Psoas muscle (tissue), 8 donors: ENCODE measurements around the gene PLGRKT. TPM values are rescaled to one million over a fixed set of nuclear protein-coding genes. Genes with fewer than 3 reads are reported as not detected.

Source experiments
- ATAC-seq, 4 donors: fragments of 200-7000 bp; cut with Tn5 transposase; one replicate each; pipeline ENCODE4 v1.9.1; 2020; ENCODE audit warnings: moderate library complexity in 3 of 4, mild to moderate bottlenecking in 2 of 4
- DNase-seq, 2 donors: peaks; one replicate each; pipeline ENCODE4 v3.0.0-alpha.2; 2020
- H3K27ac ChIP-seq: fragments of 200-600 bp; one replicate; pipeline ENCODE4 v1.8.0; 2022
- H3K27me3 ChIP-seq, 3 donors: fragments of 200-600 bp in 1 of 3; one replicate each; pipeline versions ENCODE4 v1.6.1 to v1.8.0; 2013 to 2022; ENCODE audit warnings: low read length in 2 of 3, mild to moderate bottlenecking in 2 of 3, moderate library complexity in 1 of 3; ENCODE audit not compliant: insufficient read depth in 3 of 3
- H3K36me3 ChIP-seq, 2 donors: fragments of 200-600 bp in 1 of 2; one replicate each; pipeline versions ENCODE4 v1.6.1 to v1.8.0; 2013 to 2022; ENCODE audit warnings: low read depth in 1 of 2, mild to moderate bottlenecking in 1 of 2, moderate library complexity in 1 of 2; ENCODE audit not compliant: insufficient read depth in 1 of 2
- H3K4me1 ChIP-seq: fragments of 200-600 bp; one replicate; pipeline ENCODE4 v1.8.0; 2022
- H3K4me3 ChIP-seq: fragments of 200-600 bp; one replicate; pipeline ENCODE4 v1.8.0; 2022; ENCODE audit warnings: mild to moderate bottlenecking
- H3K9me3 ChIP-seq: fragments of 200-600 bp; one replicate; pipeline ENCODE4 v1.8.0; 2022
- CTCF ChIP-seq: fragments of 200-600 bp; IDR thresholded peaks from one replicate; pipeline ENCODE4 v1.8.0; 2022; ENCODE audit warnings: antibody characterized with exemption
- WGBS, 3 donors: extraction: QIAGEN DNeasy Blood & Tissue Kit; methylation state at CpG; one replicate each; pipeline versions ENCODE4 v1.1.6 to v1.1.7; 2013; 5-methylcytosine and 5-hydroxymethylcytosine counted together
- intact Hi-C, 2 donors: fragments of 100-400 bp; cut with DNase I; formaldehyde crosslinking; loops; one replicate each; pipeline versions ENCODE4 v1.11.0 to v1.14.2; 2022
- polyA plus RNA-seq, 3 donors: library from polyadenylated mRNA; stranded (reverse); fragments of 200-250 nt; gene quantifications; one replicate each; pipeline ENCODE4 v1.2.3, GENCODE V29; 2013
- total RNA-seq, 4 donors: library from RNA; stranded (reverse); fragmentation: NEBNext Ultra II Directional in 2 of 4; extraction: Animal tissue kit (Norgen Biotek cat#: 25700) in 2 of 4; gene quantifications; one replicate each; pipeline versions ENCODE4 v1.2.1 to v1.2.4, GENCODE V29; 2021 to 2023
- donor health status: healthy with polysubstance abuse.
- donor health status: DM: no; HTN: no; CAD: no; lungs with moderate emphysema.
- donor health status: Bipolar disorder and iron deficiency.
- donor health status: healthy.
- donor health status: DM: yes; HTN: yes; CAD: no.
- donor health status: DM: no; HTN: no; CAD: no.
- donor health status: DM: no; HTN: no; CAD: no.
- donor health status: DM: yes; HTN: yes; CAD: no.

PLGRKT gene
- total and polyA plus RNA-seq, 7 donors: 21.4 to 50.4 (median 26.4) TPM

GRCh38 chr9:5393497-5393896, 44.2 kb downstream of the PLGRKT start:
- WGBS, 3 donors: 82 to 88% (median 83%) methylated on average over 2 of the region's 2 CpGs

GRCh38 chr9:5392285-5392684, 45.4 kb downstream of the PLGRKT start:
- no peak for TF ChIP-seq CTCF
- H3K27me3 ChIP-seq: no peaks in the 10 kb centered on the region
- WGBS, 3 donors: 95 to 100% (median 99%) methylated on average over 1 of the region's 1 CpG
- no peaks in the 10 kb centered on the region for H3K36me3 ChIP-seq
- intact Hi-C loops: no loop called here
- no peak for ATAC-seq
- no peak overlapping the region for H3K4me3 ChIP-seq
- no peak for DNase-seq
- no peaks in the 10 kb centered on the region for H3K4me1 ChIP-seq
- H3K9me3 ChIP-seq: no peaks in the 10 kb centered on the region
- H3K27ac ChIP-seq: no peak overlapping the region

More at GRCh38 chr9:5393497-5393896, 44.2 kb downstream of the PLGRKT start:
- Histone ChIP-seq H3K27ac (no peak overlapping the region), H3K9me3 (no peaks in the 10 kb centered on the region), H3K27me3 (no peaks in the 10 kb centered on the region), H3K36me3 (no peaks in the 10 kb centered on the region), H3K4me1 (no peaks in the 10 kb centered on the region), H3K4me3 (no peak overlapping the region)
- ATAC-seq (no peak), DNase-seq (no peak)
- intact Hi-C loops: no loop called here
- no peak for TF ChIP-seq CTCF

GRCh38 chr9:5389109-5389732, 48.5 kb downstream of the PLGRKT start:
- Histone ChIP-seq H3K27me3 (no peaks in the 10 kb centered on the region), H3K4me1 (no peaks in the 10 kb centered on the region), H3K4me3 (no peak overlapping the region), H3K27ac (no peak overlapping the region), H3K9me3 (no peaks in the 10 kb centered on the region), H3K36me3 (no peaks in the 10 kb centered on the region)
- DNase-seq (no peak), ATAC-seq (no peak)
- TF ChIP-seq CTCF: no peak
- intact Hi-C loops: no loop called here
- 46 to 75% (median 46%) methylated on average over 3 of the region's 3 CpGs for WGBS, 3 donors

- Histone ChIP-seq H3K27ac (no peak overlapping the region), H3K4me1 (no peaks in the 10 kb centered on the region), H3K4me3 (no peak overlapping the region), H3K9me3 (no peaks in the 10 kb centered on the region), H3K36me3 (no peaks in the 10 kb centered on the region), H3K27me3 (no peaks in the 10 kb centered on the region)
- ATAC-seq (no peak), DNase-seq (no peak)
- no peak for TF ChIP-seq CTCF
- WGBS, 3 donors: 87 to 92% (median 87%) methylated on average over 5 of the region's 5 CpGs
- intact Hi-C loops: no loop called here
Observed at GRCh38 chr9:5388026-5388819, 49.5 kb downstream of the PLGRKT start.
